HG03558 (cell line): ENCODE measurements around the gene FBXL7.

Source experiments
- ATAC-seq: cut with Tn5 transposase; IDR thresholded peaks from one replicate; pipeline ENCODE4 v1.9.1; 2021; ENCODE audit warnings: moderate number of reproducible peaks; ENCODE audit not compliant: unreplicated experiment; ENCODE audit errors: extremely low read depth

FBXL7 gene

GRCh38 chr5:15645381-15646160, 145.6 kb downstream of the FBXL7 start:
- ATAC-seq: no peak

GRCh38 chr5:15646371-15646770, 146.4 kb downstream of the FBXL7 start:
- no peak for ATAC-seq

DNA sequence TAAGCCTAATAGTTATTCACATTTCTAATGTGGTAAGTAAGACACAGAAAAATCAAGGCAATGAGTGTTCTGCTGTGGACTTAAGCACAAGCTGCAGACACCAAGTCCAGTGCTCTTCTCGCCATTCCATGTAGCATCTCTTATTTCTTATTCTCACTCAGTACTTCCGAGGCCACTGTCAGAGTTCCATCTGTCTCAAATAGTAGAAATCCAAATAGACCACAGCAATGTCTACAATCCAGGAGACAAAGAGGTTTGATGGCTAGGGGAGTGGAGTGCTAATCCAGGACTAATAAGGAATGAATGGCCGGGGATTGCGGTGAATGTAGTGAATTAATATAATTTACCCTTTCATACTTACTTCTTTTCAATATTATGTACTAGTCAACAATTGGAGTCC, 147.3 kb downstream of the FBXL7 start:
- no peak for ATAC-seq

DNA sequence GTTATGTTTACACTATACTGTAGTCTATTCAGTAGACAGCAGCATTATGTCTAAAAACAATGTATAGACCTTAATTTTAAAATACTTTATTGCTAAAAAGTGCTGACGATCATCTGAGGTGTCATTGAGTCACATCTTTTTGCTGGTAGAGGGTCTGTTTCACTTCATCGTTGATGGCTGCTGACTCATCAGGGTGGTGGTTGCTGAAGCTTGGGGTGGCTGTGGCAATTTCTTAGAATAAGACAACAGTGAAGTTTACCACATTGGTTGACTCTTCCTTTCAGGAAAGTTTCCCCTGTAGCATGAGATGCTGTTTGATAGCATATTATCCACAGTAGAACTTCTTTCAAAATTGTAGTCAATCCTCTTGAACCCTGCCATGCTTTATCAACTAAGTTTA, 150.3 kb downstream of the FBXL7 start:
- no peak for ATAC-seq

- no peak for ATAC-seq
Observed at GRCh38 chr5:15654779-15655178, 154.8 kb downstream of the FBXL7 start.

DNA sequence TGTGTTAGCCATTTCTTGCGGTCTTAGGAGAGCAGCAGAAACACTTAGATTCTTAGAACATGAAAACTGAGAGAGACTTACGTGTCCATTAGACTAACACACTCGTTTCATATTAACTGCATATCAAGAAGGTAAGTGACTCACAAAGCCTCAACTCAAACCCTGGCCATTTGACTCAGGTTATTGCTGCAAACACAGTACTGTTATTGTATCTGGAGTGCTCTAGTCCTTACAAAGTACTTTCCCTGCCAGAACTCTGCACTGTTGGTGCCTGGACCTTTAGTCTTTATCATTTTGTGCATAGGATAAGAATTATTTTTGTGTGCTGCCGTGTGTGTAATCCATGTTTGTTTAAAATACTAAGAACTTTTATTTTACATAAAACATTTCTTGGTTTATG, 155.7 kb downstream of the FBXL7 start:
- no peak for ATAC-seq

DNA sequence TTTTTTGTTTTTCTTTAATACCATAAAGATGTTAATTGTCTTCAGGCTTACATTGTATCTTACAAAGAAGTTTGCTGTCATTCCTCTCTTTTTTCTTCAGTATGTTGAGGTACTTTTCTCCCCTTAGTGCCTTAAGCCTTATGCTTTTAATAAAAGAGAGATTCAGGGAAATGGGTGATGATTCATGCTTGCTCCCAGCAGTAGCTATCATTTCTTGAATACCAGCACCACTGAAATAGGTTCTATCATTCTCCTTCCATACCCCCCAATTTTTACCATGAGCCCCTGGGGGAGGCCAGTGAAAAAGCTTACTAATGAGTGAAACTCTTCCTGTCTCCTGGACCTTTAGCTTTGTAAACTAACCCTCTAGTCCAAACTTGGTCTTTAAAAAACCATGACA, 165.0 kb downstream of the FBXL7 start:
- no peak for ATAC-seq

DNA sequence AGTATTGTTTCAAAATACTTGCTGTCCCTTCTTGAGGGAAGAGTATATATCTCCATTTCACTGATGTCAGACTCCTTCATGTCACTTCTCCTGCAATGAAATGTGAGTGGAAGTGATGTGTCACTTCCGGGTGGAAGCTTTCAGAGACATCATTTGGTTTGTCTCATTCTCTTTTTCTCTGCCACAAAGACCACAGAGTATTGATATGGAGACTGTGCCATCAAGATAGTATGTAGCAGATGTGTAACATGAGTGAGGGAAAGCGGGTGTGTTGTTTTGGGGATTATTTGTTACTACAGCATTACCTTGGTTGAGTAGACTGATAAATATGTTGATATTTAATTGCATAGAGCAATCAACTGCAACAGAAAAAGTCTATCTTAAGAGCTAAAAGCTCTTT, 169.8 kb downstream of the FBXL7 start:
- no peak for ATAC-seq

- no peak for ATAC-seq
Observed at GRCh38 chr5:15674716-15675115, 174.7 kb downstream of the FBXL7 start.

DNA sequence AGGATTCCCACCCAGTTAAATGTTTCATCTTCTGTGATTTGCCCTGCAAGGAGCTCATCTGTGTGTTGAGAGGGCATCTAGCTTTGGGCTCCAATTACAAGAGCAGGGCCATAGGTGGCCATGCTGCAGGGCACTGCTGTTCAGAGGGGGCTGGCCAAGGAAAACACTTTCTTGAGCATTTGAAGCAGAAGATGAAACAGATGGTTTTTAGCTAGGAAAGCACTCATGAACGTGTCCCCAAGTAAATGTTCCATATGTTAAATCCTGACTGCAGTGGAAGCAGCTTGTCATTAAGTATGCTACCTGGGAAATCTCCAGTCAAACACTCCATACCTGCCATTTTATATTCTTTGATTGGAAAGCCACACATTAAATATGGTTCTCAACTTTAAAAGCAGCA, 176.6 kb downstream of the FBXL7 start:
- no peak for ATAC-seq

DNA sequence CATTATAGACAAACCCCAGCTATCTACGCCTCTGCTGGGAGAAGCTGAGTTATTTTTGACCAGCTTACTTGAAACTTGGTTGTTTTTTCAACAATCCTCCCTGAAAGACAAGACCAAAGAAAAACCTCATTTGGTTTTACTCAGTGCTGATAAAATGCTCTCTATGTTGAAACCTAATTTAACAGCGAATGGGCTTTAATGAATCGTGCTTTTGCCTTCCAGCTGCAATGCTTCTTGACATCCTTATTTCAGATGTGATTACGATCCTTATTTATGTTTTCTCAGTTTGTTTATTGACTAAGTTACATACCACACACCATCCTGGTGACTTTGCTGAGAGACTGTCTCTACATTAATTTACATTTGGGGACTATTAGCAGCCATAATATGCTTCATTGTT, 179.2 kb downstream of the FBXL7 start:
- no peak for ATAC-seq

DNA sequence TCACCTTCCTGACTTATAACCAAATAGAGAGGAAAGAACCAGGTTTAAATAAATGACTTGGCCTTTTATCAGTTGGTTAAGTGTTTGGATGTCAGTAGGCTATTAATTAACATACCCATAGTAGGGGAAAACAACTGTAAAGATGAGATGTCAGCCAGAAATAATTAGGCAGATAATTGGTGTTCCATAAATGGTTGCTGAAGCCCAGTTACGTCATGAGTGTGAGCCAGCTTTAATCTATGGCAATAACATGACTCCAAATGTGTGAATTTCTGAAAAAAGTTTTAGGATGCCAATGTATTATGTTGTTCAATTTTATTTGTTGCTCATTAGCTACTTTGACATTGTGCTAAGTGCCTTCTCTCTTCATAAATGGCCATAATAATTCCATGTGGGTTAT, 180.5 kb downstream of the FBXL7 start:
- no peak for ATAC-seq

DNA sequence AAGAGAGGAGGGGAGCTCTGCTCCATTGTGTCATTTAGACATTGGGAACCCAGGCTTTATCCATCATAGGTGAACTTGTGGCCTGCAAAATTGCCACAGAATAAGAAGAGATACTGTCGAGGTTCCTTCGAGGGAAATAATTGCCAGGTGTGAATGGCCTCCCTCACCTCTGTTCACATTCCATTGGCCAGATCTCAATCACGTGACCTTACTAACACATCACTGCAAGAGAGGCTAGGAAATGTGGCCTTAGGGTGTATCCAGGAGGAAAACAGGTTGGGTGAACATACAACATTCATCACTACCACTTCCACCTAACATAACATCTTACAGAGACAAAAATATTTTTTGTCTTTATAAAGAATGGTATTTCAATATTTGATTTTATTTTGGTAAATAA, 182.1 kb downstream of the FBXL7 start:
- no peak for ATAC-seq

DNA sequence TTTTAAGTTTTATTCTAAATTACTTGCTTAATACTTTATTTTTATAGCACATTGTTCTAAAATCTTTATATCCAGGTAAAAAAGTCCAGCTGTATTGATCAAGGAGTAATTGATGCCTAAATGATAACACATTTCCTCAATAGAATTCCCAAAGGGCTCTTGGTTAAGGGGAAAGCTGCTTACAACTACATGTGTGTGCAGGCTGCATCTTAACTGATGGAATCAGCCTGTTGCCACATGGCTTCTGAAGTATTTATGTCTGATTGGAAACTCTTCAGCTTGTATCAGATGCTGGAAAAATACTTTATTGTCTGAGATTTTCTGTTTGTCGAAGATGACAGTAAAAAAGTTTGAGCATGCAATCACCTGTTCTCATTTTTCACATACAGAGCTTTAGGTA, 182.6 kb downstream of the FBXL7 start:
- no peak for ATAC-seq

- ATAC-seq: no peak
Observed at GRCh38 chr5:15683332-15683731, 183.4 kb downstream of the FBXL7 start.

DNA sequence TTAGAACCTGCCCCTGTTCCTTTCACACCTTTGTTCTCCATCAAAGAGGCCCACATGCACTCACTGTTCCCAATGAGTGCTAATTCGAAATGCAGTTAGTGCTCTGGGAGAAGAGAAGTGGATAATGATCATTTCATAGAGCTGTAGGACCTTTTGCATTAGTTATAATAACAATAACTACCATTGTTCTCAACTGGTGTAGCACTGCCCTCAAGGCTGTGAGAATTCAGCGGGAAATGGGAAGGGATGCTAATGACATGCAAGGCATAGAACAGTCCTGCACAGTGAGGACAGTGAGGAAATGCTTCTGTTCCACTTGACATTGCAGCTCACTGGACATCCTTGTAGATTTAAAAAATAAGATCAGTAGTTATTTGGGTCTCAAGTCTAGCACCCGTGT, 187.4 kb downstream of the FBXL7 start:
- no peak for ATAC-seq

DNA sequence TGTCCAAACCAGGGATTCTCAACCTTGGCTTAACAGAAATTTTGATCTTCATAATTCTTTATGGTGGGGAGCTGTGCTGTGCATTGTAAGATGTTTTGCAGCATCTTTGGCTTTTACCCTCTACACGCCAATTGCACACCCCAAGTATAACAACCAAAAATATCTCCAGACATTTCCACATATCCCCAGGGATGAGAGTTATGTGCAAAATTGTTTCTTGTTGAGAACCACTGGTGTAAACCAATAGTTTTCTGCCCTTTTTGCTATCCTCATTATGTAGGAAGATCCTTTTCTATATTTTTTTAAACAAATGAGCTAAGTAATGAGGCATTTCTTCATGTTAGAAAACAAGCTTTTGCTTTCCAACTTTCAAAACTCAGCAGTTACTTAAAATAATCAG, 189.9 kb downstream of the FBXL7 start:
- no peak for ATAC-seq

GRCh38 chr5:15690611-15691010, 190.6 kb downstream of the FBXL7 start:
- no peak for ATAC-seq

- ATAC-seq: no peak
Observed at GRCh38 chr5:15691521-15691920, 191.5 kb downstream of the FBXL7 start.

DNA sequence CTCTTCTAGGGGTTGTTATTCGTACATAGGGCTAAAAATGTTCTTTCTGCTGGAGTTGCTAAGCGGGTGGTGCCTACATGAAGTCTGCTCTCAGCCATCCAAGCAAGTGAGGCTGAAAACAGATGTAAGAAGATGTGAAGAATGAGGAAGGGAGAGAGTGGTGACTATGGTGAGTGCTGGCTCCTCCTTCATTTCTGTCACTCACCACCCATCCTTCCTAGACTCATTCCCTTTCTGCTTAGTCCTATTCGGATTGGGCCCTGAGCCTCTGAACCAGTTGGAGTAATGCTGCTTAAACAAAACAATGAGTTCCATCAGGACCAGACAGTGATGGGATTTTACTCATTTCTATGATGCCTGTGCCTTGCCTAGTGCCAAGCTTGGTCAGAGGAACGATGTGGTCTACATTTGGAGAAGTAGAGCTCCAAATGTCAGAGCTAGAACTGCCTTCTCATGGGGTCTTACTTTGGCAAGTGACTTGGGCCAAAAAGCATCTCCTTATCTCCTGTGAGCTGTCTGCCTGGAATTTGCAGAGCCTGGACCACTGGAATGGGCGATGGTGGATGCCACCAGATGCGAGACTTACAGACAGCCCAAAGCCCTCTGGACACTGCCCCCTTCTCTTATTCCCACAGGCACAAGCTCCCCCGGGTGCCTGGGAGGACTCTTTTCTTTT, 192.9 kb downstream of the FBXL7 start:
- no peak for ATAC-seq

- ATAC-seq: no peak
Observed at GRCh38 chr5:15693382-15693728, 193.4 kb downstream of the FBXL7 start.

GRCh38 chr5:15693933-15694332, 194.0 kb downstream of the FBXL7 start:
- no peak for ATAC-seq
